ENCODE data around the gene DOCK4.

- no peak for TF ChIP-seq CTCF (IDR thresholded peaks at IDR 0.05)
- TF ChIP-seq POLR2A (IDR thresholded peaks at IDR 0.05): no peak
Observed at GRCh38 chr7:111833466-111833865, 372.7 kb downstream of the DOCK4 start.

Data from thyroid gland (tissue), 4 donors.